ENCODE results near the gene CPNE1. TPM values are rescaled to one million over a fixed set of nuclear protein-coding genes. Genes with fewer than 3 reads are reported as not detected.
A peak's percentile ranks its signal among the peaks of the same experiment; 100 is the strongest.
"Not testable (repeated sequence)": the region's sequence is repeated elsewhere in the genome, so short reads cannot be mapped to it uniquely, and the experiment has no call there.

CPNE1 gene
- 10 to 100 TPM; 58.8 to 65.1 TPM for total RNA-seq
- 100 to 1,000 TPM; 114 to 192 TPM for polyA plus RNA-seq (ENCODE audit: insufficient read length in 2 of 2)
- long read RNA-seq, donor 1, transcript CPNE1-221 (2 exons, 625 nt): major isoform, 60 of 100 reads
- long read RNA-seq, donor 1, partial matches to known transcripts: 36 of 100 reads
- long read RNA-seq, donor 1, other reads (novel, unspliced or antisense): 0 of 100 reads
- long read RNA-seq, donor 2, partial matches to known transcripts: 0 of 6 reads
- long read RNA-seq, donor 2, other reads (novel, unspliced or antisense): 0 of 6 reads
- long read RNA-seq, donor 3, transcript CPNE1-221 (2 exons, 625 nt): major isoform, 10 of 13 reads
- long read RNA-seq, donor 3, partial matches to known transcripts: 0 of 13 reads
- long read RNA-seq, donor 3, other reads (novel, unspliced or antisense): 0 of 13 reads
- long read RNA-seq, donor 4, transcript CPNE1-221 (2 exons, 625 nt): major isoform, 74 of 86 reads
- long read RNA-seq, donor 4, partial matches to known transcripts: 5 of 86 reads
- long read RNA-seq, donor 4, other reads (novel, unspliced or antisense): 0 of 86 reads

GRCh38 chr20:35664466-35665206 lies at the start of gene CPNE1, which contains the start of gene RBM12:
Gene CPNE1, minus strand, starts transcription at chr20:35664900. Its CDS starts 31,977 bp downstream, at chr20:35632923.
Gene RBM12, minus strand, starts transcription at chr20:35664900. Its CDS starts 9,578 bp downstream, at chr20:35655322.
- no peaks in the 10 kb centered on the region for H3K9me3 ChIP-seq (ENCODE audit: control insufficient read depth, insufficient read depth, low read length)
- H3K27ac ChIP-seq (ENCODE audit: low read depth, low read length): peak within 1 kb of the TSS; percentile 98
- H3K36me3 ChIP-seq (ENCODE audit: control insufficient read depth, insufficient read depth, low read length): peaks cover 3% of the 10 kb centered on the region
- WGBS (ENCODE audit: insufficient coverage): under 1% methylated on average over 57 of the region's 61 CpGs
- H3K4me3 ChIP-seq (ENCODE audit: low read depth, low read length): peak within 1 kb of the TSS; percentile 93
- peaks cover 11% of the 10 kb centered on the region for H3K4me1 ChIP-seq (ENCODE audit: control insufficient read depth, insufficient read depth, low read length)
- H3K27me3 ChIP-seq (ENCODE audit: control insufficient read depth, insufficient read depth, low read length): no peaks in the 10 kb centered on the region
- peak; percentile 80 to 98 (median 89) for DNase-seq (ENCODE audit: low read depth in 4 of 6, low spot score in 6 of 6)

GRCh38 chr20:35714127-35714526 lies 49.4 kb upstream of the CPNE1 start:
- WGBS (ENCODE audit: insufficient coverage): 92% methylated on average over 2 of the region's 4 CpGs

GRCh38 chr20:35713120-35713519 lies 48.4 kb upstream of the CPNE1 start:
- 90% methylated on average over 2 of the region's 9 CpGs for WGBS (ENCODE audit: insufficient coverage)
- H3K4me1 ChIP-seq (ENCODE audit: control insufficient read depth, insufficient read depth, low read length); H3K27ac ChIP-seq (ENCODE audit: low read depth, low read length); H3K4me3 ChIP-seq (ENCODE audit: low read depth, low read length); H3K27me3 ChIP-seq (ENCODE audit: control insufficient read depth, insufficient read depth, low read length); H3K9me3 ChIP-seq (ENCODE audit: control insufficient read depth, insufficient read depth, low read length); DNase-seq (ENCODE audit: low read depth in 4 of 6, low spot score in 6 of 6): not testable (repeated sequence)
- peaks cover 48% of the 10 kb centered on the region for H3K36me3 ChIP-seq (ENCODE audit: control insufficient read depth, insufficient read depth, low read length)

More at GRCh38 chr20:35714127-35714526, 49.4 kb upstream of the CPNE1 start:
- Histone ChIP-seq H3K9me3 (ENCODE audit: control insufficient read depth, insufficient read depth, low read length) (no peaks in the 10 kb centered on the region), H3K4me1 (ENCODE audit: control insufficient read depth, insufficient read depth, low read length) (no peaks in the 10 kb centered on the region), H3K4me3 (ENCODE audit: low read depth, low read length) (no peak overlapping the region), H3K36me3 (ENCODE audit: control insufficient read depth, insufficient read depth, low read length) (peaks cover 58% of the 10 kb centered on the region), H3K27me3 (ENCODE audit: control insufficient read depth, insufficient read depth, low read length) (no peaks in the 10 kb centered on the region), H3K27ac (ENCODE audit: low read depth, low read length) (no peak overlapping the region)
- no peak for DNase-seq (ENCODE audit: low read depth in 4 of 6, low spot score in 6 of 6)

GRCh38 chr20:35711588-35712209 lies 47.0 kb upstream of the CPNE1 start:
- Histone ChIP-seq H3K27ac (ENCODE audit: low read depth, low read length) (no peak overlapping the region), H3K4me3 (ENCODE audit: low read depth, low read length) (no peak overlapping the region), H3K27me3 (ENCODE audit: control insufficient read depth, insufficient read depth, low read length) (no peaks in the 10 kb centered on the region)

GRCh38 chr20:35710884-35711587 lies 46.3 kb upstream of the CPNE1 start:
- no peak overlapping the region for H3K27ac ChIP-seq (ENCODE audit: low read depth, low read length)
- no peaks in the 10 kb centered on the region for H3K4me1 ChIP-seq (ENCODE audit: control insufficient read depth, insufficient read depth, low read length)
- WGBS (ENCODE audit: insufficient coverage): no CpG with 5 or more reads among the region's 6 CpGs
- H3K27me3 ChIP-seq (ENCODE audit: control insufficient read depth, insufficient read depth, low read length): no peaks in the 10 kb centered on the region
- H3K36me3 ChIP-seq (ENCODE audit: control insufficient read depth, insufficient read depth, low read length): peaks cover 38% of the 10 kb centered on the region
- no peaks in the 10 kb centered on the region for H3K9me3 ChIP-seq (ENCODE audit: control insufficient read depth, insufficient read depth, low read length)
- no peak for DNase-seq (ENCODE audit: low read depth in 4 of 6, low spot score in 6 of 6)
- no peak overlapping the region for H3K4me3 ChIP-seq (ENCODE audit: low read depth, low read length)

More at GRCh38 chr20:35711588-35712209, 47.0 kb upstream of the CPNE1 start:
- no peaks in the 10 kb centered on the region for H3K4me1 ChIP-seq (ENCODE audit: control insufficient read depth, insufficient read depth, low read length)
- no CpG with 5 or more reads among the region's 6 CpGs for WGBS (ENCODE audit: insufficient coverage)
- DNase-seq (ENCODE audit: low read depth in 4 of 6, low spot score in 6 of 6): no peak
- peaks cover 39% of the 10 kb centered on the region for H3K36me3 ChIP-seq (ENCODE audit: control insufficient read depth, insufficient read depth, low read length)
- H3K9me3 ChIP-seq (ENCODE audit: control insufficient read depth, insufficient read depth, low read length): no peaks in the 10 kb centered on the region

- H3K4me1 ChIP-seq (ENCODE audit: control insufficient read depth, insufficient read depth, low read length): no peaks in the 10 kb centered on the region
- H3K27me3 ChIP-seq (ENCODE audit: control insufficient read depth, insufficient read depth, low read length): no peaks in the 10 kb centered on the region
- no peak overlapping the region for H3K4me3 ChIP-seq (ENCODE audit: low read depth, low read length)
- DNase-seq (ENCODE audit: low read depth in 4 of 6, low spot score in 6 of 6): no peak
- H3K9me3 ChIP-seq (ENCODE audit: control insufficient read depth, insufficient read depth, low read length): no peaks in the 10 kb centered on the region
- H3K27ac ChIP-seq (ENCODE audit: low read depth, low read length): no peak overlapping the region
- H3K36me3 ChIP-seq (ENCODE audit: control insufficient read depth, insufficient read depth, low read length): peaks cover 37% of the 10 kb centered on the region
Observed at GRCh38 chr20:35710039-35710438, 45.3 kb upstream of the CPNE1 start.

GRCh38 chr20:35709259-35709658 lies 44.6 kb upstream of the CPNE1 start:
- no peaks in the 10 kb centered on the region for H3K27me3 ChIP-seq (ENCODE audit: control insufficient read depth, insufficient read depth, low read length)
- DNase-seq (ENCODE audit: low read depth in 4 of 6, low spot score in 6 of 6): peak in 1 of 6 donors; percentile 18
- no peaks in the 10 kb centered on the region for H3K9me3 ChIP-seq (ENCODE audit: control insufficient read depth, insufficient read depth, low read length)
- H3K4me1 ChIP-seq (ENCODE audit: control insufficient read depth, insufficient read depth, low read length): no peaks in the 10 kb centered on the region
- no peak overlapping the region for H3K4me3 ChIP-seq (ENCODE audit: low read depth, low read length)
- peaks cover 35% of the 10 kb centered on the region for H3K36me3 ChIP-seq (ENCODE audit: control insufficient read depth, insufficient read depth, low read length)
- no peak overlapping the region for H3K27ac ChIP-seq (ENCODE audit: low read depth, low read length)
- no CpG with 5 or more reads among the region's 1 CpG for WGBS (ENCODE audit: insufficient coverage)

GRCh38 chr20:35708502-35708901 lies 43.8 kb upstream of the CPNE1 start:
- H3K4me3 ChIP-seq (ENCODE audit: low read depth, low read length): no peak overlapping the region
- no peaks in the 10 kb centered on the region for H3K9me3 ChIP-seq (ENCODE audit: control insufficient read depth, insufficient read depth, low read length)
- H3K4me1 ChIP-seq (ENCODE audit: control insufficient read depth, insufficient read depth, low read length): no peaks in the 10 kb centered on the region
- DNase-seq (ENCODE audit: low read depth in 4 of 6, low spot score in 6 of 6): no peak
- H3K27me3 ChIP-seq (ENCODE audit: control insufficient read depth, insufficient read depth, low read length): no peaks in the 10 kb centered on the region
- WGBS (ENCODE audit: insufficient coverage): no CpG with 5 or more reads among the region's 1 CpG
- peaks cover 32% of the 10 kb centered on the region for H3K36me3 ChIP-seq (ENCODE audit: control insufficient read depth, insufficient read depth, low read length)
- no peak overlapping the region for H3K27ac ChIP-seq (ENCODE audit: low read depth, low read length)

All from spinal cord (tissue), 10 donors.